Suppressor macrophage treated with lipopolysaccharide for 1 hour (primary cell): ENCODE measurements around the gene HPSE.
A peak's percentile ranks its signal among the peaks of the same experiment; 100 is the strongest.
"Not testable (repeated sequence)": the region's sequence is repeated elsewhere in the genome, so short reads cannot be mapped to it uniquely, and the experiment has no call there.

Experiments
- DNase-seq, 3 donors: peaks; one replicate each; pipeline ENCODE4 v3.0.0-alpha.2; 2020 to 2022

HPSE gene

GRCh38 chr4:83331956-83332355, 2.7 kb downstream of the HPSE start:
- DNase-seq = peak; percentile 77 to 84 (median 81)

- DNase-seq = peak; percentile 69 to 86 (median 71)
Observed at GRCh38 chr4:83329521-83330110, 5.0 kb downstream of the HPSE start.

- peak; percentile 54 to 62 (median 61) for DNase-seq
Observed at GRCh38 chr4:83328521-83329187, 6.0 kb downstream of the HPSE start.

GRCh38 chr4:83326546-83326945, 8.1 kb downstream of the HPSE start:
- no peak for DNase-seq

GRCh38 chr4:83325306-83325705, 9.3 kb downstream of the HPSE start:
- not testable (repeated sequence) for DNase-seq

GRCh38 chr4:83323136-83323535, 11.5 kb downstream of the HPSE start:
- DNase-seq = no peak

- DNase-seq = peak; percentile 93 to 96 (median 95)
Observed at GRCh38 chr4:83320548-83320947, 14.1 kb downstream of the HPSE start.

GRCh38 chr4:83318666-83319065, 16.0 kb downstream of the HPSE start:
- peak; percentile 25 to 39 (median 32) for DNase-seq

GRCh38 chr4:83317671-83318070, 17.0 kb downstream of the HPSE start:
- DNase-seq = no peak

- DNase-seq = peak; percentile 76 to 91 (median 78)
Observed at GRCh38 chr4:83316459-83317165, 18.0 kb downstream of the HPSE start.

- DNase-seq = peak in 2 of 3 donors; percentile 37 to 49
Observed at GRCh38 chr4:83315341-83315870, 19.2 kb downstream of the HPSE start.

GRCh38 chr4:83308672-83309071, 26.0 kb downstream of the HPSE start:
- no peak for DNase-seq

GRCh38 chr4:83307920-83308319, 26.7 kb downstream of the HPSE start:
- DNase-seq = no peak

- DNase-seq = no peak
Observed at GRCh38 chr4:83305187-83305586, 29.5 kb downstream of the HPSE start.

- no peak for DNase-seq
Observed at GRCh38 chr4:83297548-83298260, 36.9 kb downstream of the HPSE start.

- DNase-seq = no peak
Observed at GRCh38 chr4:83293305-83294046, 41.2 kb downstream of the HPSE start.

GRCh38 chr4:83290059-83290774, 44.4 kb downstream of the HPSE start:
- not testable (repeated sequence) for DNase-seq

- DNase-seq = peak; percentile 39 to 70 (median 53)
Observed at GRCh38 chr4:83288381-83288780, 46.3 kb downstream of the HPSE start.

GRCh38 chr4:83285055-83285407, 49.6 kb downstream of the HPSE start:
- DNase-seq = peak; percentile 76 to 91 (median 84)

GRCh38 chr4:83284193-83285054, 50.2 kb downstream of the HPSE start, which contains the start of gene COQ2:
Gene COQ2 (minus strand): TSS chr4:83284798. CDS start chr4:83284764, 34 bp downstream.
- DNase-seq = peak; percentile 97 to 98 (median 98)
